ENCODE results near the gene POLD3. TPM values are rescaled to one million over a fixed set of nuclear protein-coding genes. Genes with fewer than 3 reads are reported as not detected.

POLD3 gene, protein sequence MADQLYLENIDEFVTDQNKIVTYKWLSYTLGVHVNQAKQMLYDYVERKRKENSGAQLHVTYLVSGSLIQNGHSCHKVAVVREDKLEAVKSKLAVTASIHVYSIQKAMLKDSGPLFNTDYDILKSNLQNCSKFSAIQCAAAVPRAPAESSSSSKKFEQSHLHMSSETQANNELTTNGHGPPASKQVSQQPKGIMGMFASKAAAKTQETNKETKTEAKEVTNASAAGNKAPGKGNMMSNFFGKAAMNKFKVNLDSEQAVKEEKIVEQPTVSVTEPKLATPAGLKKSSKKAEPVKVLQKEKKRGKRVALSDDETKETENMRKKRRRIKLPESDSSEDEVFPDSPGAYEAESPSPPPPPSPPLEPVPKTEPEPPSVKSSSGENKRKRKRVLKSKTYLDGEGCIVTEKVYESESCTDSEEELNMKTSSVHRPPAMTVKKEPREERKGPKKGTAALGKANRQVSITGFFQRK
- total RNA-seq, result 7.8 TPM
- long read RNA-seq, partial matches to known transcripts, result 0 of 3 reads
- long read RNA-seq, other reads (novel, unspliced or antisense), result 1 of 3 reads

DNA sequence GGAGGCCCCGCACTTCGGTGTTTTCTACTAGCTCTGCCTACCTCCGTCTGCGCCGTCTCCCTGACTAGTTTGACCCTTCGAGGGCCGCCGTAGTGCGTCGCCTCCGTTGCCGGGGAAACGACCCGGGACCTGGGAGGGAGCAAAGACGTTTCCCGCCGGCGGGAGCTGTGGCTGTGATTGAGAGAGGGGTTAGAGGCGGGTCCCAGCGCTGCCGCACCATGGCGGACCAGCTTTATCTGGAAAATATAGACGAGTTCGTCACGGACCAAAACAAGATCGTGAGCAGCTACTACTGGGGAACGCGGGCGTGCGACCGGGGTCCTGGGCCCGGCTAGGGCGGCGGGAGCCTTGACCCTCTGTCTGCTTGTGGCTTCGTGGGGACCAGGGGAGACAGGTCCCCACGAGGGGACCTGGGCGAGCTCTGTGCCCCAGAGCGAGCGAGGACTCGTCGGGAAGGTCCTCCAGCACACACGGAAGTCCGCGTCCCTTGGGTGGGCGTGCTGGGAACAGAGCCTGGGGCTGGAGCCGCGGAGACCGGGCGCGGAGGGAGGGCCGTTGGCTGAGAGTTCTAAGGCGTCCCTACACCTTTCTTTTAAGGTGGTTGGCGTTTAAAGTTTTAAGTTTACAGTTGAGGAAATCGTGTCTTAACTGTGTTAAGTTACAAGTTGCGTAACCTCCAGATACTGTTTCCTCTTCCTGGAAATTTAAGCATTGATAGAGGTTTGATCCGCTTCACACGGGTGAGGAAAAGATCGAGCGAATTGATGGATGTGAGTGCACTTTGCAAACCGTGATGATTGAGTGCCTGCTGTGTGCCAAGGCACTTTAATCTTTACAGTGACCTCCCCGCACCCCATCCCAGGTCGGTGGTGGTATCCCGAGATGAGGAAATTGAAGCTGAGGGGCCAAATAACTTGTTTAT, at the start of gene POLD3:
Gene POLD3 (plus strand): TSS at position 142 of the 922 bp plus-strand sequence. CDS start 77 bp downstream, at position 219.
- DNase-seq (ENCODE audit: missing footprints) (peak; percentile 98), ATAC-seq (peak; percentile 99)
- intact Hi-C loops (cut with DNase I), result no loop called here

DNA sequence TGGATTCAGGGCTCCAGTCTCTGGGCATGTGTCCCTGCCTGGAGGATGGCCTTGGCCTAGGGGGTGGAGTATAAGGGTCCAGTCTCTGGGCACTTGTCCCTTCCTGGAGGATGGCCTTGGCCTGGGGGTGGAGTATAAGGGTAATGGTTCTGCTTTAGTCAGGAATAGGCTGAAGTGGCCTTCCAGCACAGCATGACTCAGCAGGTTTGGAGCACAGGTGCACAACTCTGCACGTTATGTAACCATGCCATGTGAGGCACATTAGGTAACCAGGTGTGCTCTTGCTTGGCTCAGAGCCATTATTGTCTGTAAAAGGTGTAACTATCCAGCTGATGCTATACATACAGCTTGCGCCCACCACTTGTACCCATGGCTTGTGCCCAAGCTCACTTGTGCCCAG, 48.4 kb upstream of the POLD3 start:
- DNase-seq (ENCODE audit: missing footprints) (no peak), ATAC-seq (no peak)
- intact Hi-C loops (cut with DNase I), result no loop called here

DNA sequence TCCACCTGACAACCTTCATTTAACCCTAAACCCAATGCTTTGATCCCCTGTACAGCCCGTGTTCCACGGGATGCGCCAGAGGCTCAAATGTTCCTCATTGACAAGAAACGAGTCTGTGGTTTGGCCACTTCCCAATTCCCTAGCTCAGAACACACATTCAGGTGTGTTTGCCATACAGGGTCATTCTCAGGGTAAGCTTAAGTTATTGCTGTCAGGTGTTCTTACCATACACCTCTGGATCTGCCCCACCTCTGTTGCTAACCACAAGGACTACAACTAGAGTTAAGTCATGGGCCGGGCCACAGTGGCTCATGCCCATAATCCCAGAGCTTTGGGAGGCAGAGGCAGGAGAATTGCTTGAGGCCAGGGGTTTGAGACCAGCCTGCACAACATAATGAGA, 45.6 kb upstream of the POLD3 start:
- ATAC-seq, result no peak
- DNase-seq (ENCODE audit: missing footprints), result no peak
- intact Hi-C loops (cut with DNase I), result no loop called here

DNA sequence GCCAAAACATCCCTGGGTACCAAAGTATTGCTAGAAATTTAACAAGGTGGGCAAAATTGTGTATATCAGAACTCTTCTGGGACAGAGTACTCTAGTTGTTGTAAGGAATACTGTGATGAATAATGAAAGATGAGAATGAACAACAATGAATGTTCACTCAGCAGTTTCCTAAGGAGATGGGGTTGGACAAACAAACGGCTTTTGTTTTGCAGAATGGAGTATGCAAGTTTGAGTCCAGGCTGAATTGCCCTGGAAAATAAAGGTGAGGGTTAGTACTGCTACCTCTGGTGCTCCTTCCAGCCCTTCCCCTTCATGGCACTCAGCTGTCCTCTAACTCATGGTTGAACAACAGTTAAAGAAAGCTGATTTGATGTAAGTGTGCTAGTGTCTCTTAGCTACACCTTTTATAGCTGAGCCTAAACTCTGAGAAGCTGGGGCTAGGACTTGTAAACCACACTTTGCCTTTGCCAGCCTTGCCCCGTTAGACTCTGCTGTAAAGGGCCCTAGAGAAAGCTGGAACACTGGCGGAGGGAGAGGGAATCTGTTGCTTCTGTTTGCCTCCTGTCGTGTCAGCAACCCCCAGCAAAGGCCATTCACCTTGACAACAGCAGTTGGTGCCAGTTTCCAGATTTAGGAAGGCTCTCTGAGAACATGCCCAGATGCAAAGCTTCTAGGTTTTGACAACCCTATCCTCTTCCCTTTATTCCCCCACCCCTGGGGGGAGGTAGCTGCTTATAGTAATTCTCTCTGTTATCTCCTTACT, 41.2 kb upstream of the POLD3 start:
- no peak for DNase-seq (ENCODE audit: missing footprints)
- no peak for ATAC-seq
- intact Hi-C loops (cut with DNase I), result no loop called here

DNA sequence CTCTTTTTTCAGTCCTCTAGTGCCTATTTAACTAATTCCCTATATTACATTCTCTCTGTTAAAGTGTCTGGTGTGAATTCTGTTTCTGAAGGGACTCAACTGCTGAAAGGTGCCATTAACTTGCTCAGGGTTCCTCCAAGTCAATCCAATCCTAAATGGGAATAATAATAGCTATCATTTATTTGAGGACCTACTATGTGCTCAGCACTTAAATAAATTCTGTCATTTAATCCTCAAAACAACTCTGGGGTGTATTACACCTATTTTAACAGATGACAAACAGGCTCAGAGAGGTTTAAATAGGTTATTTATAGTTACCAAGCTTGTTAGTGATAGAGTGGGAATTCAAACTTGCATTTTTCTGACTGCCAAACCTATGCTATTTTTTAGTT, 40.6 kb upstream of the POLD3 start:
- DNase-seq (ENCODE audit: missing footprints) (no peak), ATAC-seq (no peak)
- intact Hi-C loops (cut with DNase I), result no loop called here

DNA sequence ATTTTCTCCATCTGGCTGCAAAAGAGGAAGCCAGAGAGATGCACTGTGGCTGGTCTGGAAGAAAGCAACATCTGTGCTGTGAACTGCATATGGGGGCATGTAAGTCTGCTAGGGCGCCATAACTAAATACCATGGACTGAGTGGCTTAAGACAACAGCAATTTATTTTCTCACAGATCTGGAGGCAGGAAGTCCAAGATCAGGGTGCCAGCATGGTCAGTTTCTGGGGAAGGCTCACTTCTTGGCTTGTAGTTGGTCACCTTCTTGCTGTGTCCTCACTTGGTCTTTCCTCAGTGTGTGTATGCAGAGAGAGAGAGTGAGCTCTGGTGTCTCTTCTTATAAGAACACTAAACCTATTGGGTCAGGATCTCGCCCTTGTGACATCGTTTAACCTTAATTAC, 34.9 kb upstream of the POLD3 start:
- DNase-seq (ENCODE audit: missing footprints), result no peak
- intact Hi-C loops (cut with DNase I), result no loop called here
- no peak for ATAC-seq

DNA sequence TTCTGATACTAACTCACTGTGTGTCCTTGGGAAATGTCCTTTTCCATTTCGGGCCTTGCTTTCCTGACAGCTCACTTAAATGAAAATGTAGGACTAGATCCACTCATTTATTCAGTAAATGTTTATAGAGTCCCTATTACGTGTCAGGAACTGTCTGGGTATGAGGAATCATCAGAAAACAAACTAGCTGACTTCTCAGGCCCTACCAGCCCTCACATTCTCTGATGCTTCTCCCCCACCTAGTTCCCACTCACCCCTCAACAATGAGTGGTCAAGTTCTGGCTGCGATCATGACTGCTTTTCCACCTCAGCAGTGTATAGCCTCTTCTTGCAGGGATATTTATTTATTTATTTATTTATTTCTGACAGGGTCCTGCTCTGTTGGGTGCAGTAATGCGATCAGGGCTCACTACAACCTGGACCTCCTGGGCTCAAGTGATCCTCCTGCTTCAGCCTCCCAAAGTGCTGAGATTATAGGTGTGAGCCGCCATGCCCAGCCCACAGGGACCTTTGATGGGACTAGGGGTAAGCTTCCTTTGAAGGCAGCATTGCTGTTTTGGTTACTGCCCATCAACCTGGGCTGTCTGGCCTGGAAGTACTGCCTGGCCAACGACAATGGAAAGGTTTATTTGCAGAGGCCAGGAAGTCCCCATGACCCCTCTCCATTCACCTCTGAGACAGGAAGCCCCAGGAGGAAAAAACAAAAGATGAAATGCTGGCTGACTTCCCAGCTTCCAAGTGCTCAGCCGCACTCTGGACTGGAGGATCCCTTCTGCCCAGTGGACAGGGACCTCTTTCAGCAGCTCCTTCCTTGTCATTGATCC, 33.1 kb upstream of the POLD3 start:
- DNase-seq (ENCODE audit: missing footprints) (no peak), ATAC-seq (no peak)
- intact Hi-C loops (cut with DNase I), result no loop called here

DNA sequence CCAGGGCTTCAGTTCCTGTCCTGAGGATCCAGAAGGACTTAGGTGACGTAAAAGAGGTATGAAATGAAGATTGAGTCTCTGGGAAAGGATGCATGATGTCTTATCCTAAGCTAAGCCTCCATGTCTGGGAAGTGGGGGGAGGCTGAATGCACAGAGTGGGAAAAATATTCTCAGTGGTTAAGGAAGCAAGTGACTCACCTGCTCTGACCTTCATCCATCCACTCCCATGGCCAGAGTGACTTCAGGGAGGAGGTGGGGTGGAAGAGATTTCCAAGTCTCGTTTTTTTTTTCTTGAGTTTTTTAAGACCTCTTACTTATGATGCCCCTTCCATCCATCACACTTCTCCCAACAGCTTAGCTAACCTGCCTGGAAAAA, 32.5 kb upstream of the POLD3 start:
- no peak for DNase-seq (ENCODE audit: missing footprints)
- intact Hi-C loops (cut with DNase I), result loop anchor here (10.0 kb wide), 1 partner anchor 305 kb away; no protein-coding TSS in a partner anchor
- no peak for ATAC-seq

DNA sequence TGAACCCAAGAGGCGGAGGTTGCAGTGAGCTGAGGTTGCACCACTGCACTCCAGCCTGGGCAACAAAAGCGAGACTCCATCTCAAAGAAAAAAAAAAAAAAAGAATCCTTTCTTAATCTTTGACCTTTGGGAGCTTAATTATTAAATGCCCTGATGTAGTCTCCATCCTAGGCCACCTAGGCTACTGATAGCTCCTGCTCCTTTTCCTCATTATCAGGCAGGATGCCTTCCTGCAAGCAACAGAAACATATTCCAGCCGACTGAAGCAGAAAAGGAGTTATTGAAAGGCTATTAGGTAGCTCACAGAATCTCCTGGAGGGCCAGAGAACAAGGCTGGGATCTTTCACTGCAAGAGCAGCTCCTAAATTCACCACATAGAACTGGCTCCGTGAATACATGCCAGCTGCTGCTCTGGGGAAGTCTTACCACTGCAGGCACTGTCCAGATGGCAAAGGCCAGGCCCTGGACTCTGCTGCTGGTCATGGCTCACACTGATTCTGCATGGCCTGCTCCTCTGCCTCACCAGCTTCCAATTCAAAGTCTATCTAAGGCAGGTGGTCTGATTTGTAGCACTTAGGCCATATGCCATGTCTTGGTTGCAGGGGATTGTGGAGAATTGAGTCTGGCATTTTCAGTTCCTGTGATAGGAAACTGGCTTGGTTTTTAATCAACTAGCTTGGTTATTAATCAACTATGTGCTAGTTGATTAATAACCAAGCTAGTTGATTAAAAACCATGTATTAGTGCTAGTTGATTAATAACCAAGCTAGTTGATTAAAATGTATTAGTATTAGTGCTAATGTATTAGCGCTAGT, 26.0 kb upstream of the POLD3 start:
- intact Hi-C loops (cut with DNase I), result loop anchor here (10.0 kb wide), 1 partner anchor 312 kb away; no protein-coding TSS in a partner anchor
- ATAC-seq, result no peak
- DNase-seq (ENCODE audit: missing footprints), result no peak

DNA sequence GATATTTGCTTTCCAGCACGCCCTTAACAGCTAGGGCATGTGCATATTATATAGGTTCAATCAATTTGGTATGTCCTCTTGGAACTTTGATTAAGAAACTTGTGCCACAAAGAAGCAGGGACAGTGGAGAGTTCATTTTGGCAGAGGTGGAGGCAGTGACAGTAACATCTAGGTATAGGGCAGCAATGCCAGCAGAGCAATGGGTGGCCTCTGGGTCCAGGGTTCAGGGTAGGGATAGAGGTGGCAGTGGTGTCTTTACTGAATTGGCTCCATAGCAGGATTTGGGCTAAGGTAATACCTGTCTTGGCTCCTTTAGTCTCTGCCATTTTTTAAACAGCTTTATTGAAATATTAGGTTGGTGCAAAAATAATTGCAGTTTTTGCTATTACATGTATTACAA, 24.4 kb upstream of the POLD3 start:
- DNase-seq (ENCODE audit: missing footprints), result no peak
- intact Hi-C loops (cut with DNase I), result loop anchor here (10.0 kb wide), 1 partner anchor 313 kb away; no protein-coding TSS in a partner anchor
- no peak for ATAC-seq

DNA sequence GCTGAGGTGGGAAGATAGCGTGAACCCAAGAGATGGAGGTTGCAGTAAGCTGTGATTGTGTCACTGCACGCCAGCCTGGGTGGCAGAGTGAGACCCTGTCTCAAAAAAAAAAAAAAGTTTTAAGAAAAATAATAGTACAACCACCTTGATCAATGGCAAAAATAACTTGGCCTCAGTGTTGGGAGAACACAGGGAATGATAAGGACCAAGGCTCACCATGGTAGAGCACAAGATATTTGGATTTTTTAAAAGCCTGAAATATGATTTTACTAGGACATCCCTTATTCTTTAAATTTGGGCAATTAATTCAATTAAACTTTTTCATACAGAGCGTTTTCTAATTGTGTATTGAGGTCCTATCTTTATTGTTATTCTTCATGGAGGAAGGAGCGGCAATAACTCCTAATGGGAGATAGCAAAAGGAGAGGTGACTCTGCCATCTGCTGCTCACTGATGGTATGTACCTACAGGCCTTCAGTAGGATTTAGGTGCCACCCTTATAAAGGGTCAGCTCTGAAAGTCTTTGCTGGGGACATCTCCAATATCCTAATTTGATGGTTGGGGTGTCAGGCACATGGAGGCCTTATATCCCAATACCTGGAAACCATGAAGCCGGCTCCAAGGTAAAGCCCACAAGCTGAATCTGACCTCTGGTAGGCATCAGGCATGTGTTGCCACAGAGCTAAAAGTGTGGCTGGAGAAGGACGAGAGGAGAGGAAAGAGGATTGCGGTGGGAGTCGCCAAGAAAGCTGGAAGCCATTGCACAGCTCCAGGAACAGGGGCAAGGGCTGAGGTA, 21.9 kb upstream of the POLD3 start:
- ATAC-seq (peak; percentile 56), DNase-seq (ENCODE audit: missing footprints) (no peak)
- intact Hi-C loops (cut with DNase I), result loop anchor here (1.0 to 5.0 kb wide), 2 partner anchors 117 to 183 kb away; no protein-coding TSS in a partner anchor

DNA sequence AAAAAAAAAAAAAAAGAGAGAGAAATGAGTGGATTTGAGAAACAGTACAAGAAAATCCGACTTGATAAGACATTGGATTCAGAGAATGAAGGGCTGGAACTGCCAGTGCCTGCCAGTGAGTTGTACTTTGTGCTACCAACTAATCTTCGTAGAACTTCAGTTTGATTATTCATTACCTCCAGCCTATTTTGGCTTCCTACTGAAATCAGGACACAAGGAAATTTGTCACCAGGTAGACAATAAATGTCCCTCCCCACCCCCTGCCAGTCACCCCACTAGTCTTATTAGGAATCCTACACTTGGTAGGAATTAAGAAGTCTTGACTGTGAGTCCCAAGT, 21.4 kb upstream of the POLD3 start:
- intact Hi-C loops (cut with DNase I), result loop anchor here (5.0 kb wide), 1 partner anchor 184 kb away; no protein-coding TSS in a partner anchor
- DNase-seq (ENCODE audit: missing footprints), result no peak
- ATAC-seq, result no peak

DNA sequence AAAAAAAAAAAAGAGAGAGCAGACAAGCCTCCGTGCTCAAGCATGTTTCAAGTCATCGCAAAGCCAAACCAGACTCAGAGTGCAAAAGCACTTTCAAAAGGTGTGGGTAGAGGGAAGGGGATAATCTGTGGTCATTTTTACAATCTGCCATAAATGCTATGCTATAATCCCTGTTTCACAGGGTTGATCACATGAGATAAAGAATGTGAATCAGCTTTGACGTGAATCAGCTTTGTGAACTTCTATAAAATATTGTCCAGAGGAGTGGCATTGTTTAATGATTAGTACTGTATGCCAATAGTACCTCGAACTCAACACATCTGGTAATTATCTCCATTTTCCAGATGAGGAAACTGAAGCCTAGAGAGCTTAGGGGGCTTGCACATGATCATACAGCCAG, 20.0 kb upstream of the POLD3 start:
- ATAC-seq, result no peak
- intact Hi-C loops (cut with DNase I), result loop anchor here (5.0 kb wide), 1 partner anchor 185 kb away; no protein-coding TSS in a partner anchor
- no peak for DNase-seq (ENCODE audit: missing footprints)

DNA sequence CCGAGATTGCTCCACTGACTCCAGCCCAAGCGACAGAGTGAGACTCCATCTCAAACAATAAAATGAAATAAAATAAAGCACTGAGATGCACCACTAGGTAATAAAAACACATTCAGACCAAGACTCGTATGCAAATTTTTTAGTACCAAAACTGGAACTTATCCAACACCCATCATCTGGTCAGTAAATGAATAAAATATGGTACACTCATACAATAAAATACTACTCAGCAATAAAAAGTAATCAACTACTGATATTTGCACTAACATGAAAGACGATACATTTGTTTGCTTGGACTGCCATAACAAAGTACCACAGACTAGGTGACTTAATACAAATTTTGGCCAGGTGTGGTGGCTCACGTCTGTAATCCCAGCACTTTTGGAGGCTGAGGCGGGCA, 17.8 kb upstream of the POLD3 start:
- DNase-seq (ENCODE audit: missing footprints), result no peak
- ATAC-seq, result no peak
- intact Hi-C loops (cut with DNase I), result loop anchor here (5.0 kb wide), 1 partner anchor 187 kb away; no protein-coding TSS in a partner anchor

DNA sequence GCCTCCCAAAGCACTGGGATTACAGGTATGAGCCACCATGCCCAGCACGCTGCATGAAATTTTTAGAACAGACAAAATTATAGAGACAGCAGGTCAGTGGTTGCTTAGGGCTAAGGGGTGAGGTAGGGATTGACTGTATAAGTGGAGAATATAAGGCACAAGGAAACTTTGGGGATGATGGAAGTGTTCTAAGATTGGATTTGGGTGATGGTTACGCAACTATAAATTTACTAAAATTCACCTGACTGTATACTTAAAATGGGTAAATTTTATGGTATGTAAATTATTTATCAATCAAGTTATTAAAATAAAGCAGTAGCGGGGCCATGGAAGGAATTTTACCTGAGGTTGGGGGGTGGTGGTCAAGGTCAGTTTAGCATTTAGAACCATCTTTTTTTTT, 16.4 kb upstream of the POLD3 start:
- ATAC-seq (no peak), DNase-seq (ENCODE audit: missing footprints) (no peak)
- intact Hi-C loops (cut with DNase I), result no loop called here

DNA sequence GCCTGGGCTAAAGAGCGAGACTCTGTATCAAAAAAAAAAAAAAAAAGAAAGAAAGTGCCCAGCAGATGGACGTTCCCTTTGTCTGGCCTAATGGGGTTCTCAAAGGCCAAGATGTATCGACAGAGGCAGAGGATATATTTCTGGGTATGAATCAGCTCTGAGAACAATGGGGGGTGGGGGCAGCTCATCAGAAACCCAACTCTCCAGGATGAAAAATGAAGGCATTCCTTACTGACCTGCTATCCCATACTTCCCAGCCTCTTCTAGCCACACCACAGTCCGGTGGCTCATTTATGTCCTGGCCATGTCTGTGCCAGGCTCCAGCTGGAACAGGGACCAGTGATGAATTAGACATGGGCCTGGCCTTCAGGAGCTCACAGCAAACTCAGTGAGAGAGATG, 15.2 kb upstream of the POLD3 start:
- intact Hi-C loops (cut with DNase I), result no loop called here
- no peak for DNase-seq (ENCODE audit: missing footprints)
- no peak for ATAC-seq
